CMK (cell line): Measurements from ENCODE around the gene NUDCD3.

Experiments used
- DNase-seq: peaks from one replicate; pipeline ENCODE4 v3.0.0-alpha.2; 2010; ENCODE audit warnings: low read depth

The NUDCD3 gene

DNA sequence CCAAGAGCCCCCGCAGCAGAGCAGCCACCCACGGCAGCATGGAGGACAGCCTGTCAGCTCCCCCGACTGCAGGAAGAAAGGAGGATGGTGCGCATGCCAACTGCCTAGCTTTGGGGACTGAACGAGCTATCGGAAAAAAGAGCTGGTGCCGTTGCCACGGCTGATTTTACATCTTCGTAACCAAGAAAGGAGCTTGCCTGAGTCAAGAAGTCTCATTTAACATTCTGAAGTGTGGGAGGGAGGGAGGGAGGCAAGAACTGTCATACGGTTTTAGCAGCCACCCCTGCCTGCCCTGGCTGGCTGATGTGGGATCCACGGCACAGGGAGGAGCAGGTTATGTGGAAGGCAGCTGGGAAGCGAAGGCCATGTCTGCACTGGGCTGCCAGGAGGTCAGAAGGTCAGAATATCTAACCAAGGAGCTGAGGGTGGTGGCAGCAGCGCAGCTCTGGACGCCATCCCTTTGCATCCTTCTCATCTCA is 90.4 kb downstream of the NUDCD3 start:
- no peak for DNase-seq

DNA sequence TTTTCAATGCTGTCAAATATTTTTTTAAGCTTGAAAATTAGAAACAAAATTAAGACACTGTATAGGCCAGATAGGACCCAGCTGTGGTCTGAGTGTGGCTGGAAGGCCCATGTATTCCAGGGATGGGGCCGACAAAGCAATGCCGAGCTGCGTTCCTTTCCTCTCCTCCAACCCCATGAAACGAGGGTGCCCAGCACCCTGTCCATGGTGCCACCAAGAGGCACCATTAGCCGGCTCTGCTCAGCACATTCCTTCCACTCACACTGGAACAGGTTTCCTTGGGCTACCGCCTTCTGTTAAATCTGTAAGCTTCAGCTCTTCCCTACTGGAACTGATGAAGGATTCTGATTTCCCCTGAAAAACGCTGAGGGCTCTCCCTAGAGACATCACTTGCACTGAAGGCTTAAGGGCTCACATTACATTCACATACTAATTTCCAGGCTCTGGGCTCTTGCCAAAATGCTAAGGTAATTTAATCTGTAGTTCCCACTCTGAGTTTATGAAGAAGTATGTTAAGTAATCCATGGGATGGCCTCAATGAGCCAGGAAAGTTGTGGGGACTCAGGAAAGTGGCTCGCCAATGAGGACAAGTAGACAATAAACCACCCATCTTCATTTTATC is 91.4 kb downstream of the NUDCD3 start:
- no peak for DNase-seq

DNA sequence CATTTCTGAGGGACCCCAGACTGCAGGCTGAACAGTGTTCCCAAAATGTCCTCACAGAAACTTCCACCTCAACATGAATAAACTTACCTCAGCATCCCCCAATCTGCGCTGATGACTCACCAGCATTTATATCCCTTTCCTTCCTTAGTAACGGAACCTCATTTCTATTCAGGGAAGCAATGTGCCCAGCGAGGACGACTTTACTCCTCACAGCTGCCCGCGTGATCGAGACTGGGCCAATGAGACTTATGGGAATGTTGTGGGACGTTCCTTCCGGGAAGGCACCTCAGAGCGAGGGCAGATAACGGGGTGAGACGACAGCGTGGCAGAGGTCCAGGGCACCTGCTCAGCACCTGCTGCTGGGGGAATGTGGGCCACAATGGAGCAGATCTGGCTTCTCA is 91.9 kb downstream of the NUDCD3 start:
- DNase-seq, result no peak

DNA sequence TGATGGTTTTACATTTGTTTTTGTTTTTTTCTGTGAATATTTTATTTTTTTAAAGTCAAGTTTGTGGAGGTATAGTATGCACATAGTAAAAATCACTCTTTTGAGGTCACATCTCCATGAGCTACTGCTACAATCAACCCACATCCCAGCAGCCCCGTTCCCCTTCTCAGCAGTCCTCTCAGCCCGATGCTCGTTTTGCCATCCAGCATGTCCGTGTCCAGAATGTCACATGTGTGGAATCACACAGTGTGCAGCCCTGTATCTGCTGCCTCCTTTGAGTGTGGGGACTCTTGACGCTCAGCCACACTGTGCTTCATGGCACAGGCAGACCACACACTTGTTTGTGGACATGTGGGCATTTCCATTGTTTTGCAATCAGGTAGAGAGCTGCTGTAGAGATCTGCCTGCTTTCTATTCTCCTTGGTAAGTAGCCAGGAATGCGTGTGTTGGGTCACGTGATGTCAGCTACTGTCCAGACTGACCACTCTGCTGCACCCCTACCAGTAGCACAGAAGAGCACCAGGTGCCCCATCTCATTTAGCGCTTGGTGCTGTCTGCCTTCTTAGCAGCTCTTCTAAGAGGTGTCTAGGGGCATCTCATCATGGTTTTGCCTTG is 93.4 kb downstream of the NUDCD3 start:
- no peak for DNase-seq

- DNase-seq, result no peak
These were observed 94.0 kb downstream of the NUDCD3 start for GRCh38 chr7:44396496-44396895.

DNA sequence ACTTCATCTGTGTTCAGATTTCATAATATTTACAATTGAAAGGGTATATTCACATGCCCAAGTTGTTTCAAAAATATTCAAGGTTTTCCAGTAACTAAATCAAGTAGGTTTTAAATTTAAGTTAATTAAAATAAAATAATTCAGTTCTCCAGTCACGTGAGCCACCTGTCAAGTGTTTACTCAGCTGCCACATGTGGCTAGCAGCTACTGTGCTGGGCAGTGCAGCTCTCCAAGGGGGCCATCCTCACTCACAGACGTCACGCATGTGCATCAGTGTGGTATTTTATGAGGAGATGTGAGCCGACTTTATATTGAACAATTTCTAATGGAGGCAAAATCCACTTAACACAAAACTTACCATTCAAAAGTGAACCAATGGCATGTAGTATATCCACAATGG is 95.4 kb downstream of the NUDCD3 start:
- no peak for DNase-seq

DNA sequence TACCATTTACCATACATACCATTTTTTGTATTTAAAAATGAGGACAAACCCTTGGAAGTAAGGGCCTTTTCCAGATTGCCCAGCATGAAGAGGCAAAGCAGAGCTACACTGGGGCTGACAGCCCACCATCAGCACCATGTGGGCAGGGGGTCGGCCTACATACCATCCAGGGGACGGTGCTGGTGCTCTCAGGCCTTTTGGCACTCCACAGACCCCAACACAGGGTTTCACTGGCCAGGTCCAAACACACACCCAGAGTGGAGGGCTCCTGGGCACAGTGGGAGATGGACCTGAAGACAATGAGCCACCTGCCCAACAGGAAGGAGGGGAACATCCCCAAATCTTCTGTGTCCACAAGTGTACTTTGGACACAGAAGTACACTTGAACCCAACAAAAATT is 95.8 kb downstream of the NUDCD3 start:
- no peak for DNase-seq

GRCh38 chr7:44394112-44394447 is 96.4 kb downstream of the NUDCD3 start:
- DNase-seq, result no peak

GRCh38 chr7:44393238-44394111 is 97.0 kb downstream of the NUDCD3 start:
- no peak for DNase-seq

DNA sequence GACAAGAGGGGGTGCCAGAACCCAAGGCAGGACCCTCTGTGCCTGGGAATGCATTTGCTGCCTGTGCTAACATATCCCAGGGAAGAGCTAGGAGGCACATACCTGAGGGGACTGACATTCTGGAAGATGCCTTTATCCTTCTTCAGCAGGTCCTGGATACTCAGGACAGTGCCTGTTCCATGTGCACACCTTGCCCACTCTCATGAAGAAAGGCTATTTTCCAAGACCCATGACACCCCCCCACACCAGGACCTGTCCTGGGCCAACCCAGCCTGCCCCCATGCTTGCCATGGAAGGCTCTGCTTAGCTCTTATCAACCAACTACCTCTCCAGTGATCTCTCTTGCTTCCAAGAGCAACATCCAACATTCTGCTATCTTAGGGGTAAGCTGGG is 97.8 kb downstream of the NUDCD3 start:
- DNase-seq, result no peak

- no peak for DNase-seq
These were observed 98.5 kb downstream of the NUDCD3 start for GRCh38 chr7:44391746-44392617.

DNA sequence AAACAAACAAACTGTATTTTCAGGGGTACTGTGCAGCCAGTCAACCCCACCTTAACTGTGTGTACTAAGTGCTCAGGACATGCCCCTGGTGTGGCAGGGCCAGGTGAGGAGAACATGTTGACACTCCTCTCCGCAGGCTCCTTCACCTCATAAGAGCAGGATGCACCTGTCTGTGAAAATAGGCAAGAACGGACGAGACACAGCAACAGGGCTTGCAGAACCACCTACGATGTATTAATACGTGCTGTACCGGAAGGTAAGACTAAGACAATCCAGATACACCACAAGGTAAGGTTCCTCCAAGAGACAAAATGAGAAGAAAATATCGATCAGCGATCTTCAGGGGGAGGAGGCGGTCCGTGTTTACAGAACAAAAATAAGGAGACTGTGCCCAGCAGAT is 99.3 kb downstream of the NUDCD3 start:
- no peak for DNase-seq

DNA sequence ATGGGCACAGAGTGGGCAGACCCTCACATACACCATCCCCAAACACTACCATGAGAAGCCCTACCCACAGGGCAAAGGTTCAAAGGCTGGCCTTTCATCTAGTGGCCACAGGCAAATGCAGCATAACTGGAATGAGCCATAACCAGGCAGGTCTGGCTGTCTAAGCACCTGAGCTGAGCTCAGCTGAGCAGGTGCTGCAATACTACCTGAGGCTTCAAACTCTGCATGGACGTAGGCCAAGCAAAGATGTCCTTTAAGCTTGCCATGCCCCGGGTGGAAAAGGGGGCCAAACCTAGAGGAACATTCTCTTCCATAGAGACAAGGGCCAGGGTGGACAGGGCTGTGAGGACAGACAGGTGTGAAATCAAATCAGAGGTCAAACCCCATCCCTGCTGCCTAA is 99.8 kb downstream of the NUDCD3 start:
- DNase-seq, result no peak

DNA sequence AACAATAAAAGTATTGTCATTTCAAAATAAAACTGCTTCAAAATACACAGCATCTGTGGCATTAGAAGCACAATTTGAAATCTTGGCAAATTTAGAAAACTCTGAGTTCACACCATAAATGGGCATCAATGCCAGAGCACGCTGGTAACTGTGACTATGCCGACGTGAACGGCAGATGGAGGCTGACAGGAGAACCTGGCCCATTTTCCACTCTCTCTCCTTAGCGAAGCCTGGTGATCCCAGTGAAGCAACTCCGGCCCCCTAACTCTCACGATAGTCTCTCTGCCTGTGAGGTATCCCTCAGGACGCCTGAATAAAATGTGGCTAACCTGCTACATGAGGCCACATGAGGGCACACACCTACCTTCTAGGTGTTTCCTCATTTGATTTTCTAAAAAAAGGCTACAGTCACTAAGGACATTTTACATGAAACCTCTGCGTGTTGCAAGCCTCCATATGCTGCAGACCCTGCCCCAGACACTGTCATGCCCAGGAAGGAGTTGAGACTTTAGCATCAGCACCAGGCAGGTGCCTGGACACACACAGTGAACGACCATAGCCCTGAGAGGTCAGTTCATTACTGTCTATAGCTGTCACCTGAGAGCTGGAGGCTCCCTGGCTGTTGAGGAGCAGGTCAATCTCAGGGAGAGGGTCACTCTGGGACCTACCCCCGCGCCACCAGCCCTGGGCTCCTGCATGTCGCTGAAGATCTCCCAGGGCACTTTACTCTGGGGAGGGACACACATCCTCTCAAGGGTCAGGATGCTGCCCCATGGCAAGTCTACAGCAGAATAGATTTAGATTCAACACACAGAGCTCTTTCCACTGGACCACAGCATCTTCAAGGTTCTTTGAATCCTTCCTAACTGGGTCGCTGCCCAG is 102.1 kb downstream of the NUDCD3 start:
- DNase-seq, result no peak

- DNase-seq, result no peak
These were observed 103.1 kb downstream of the NUDCD3 start for GRCh38 chr7:44387389-44387788.

DNA sequence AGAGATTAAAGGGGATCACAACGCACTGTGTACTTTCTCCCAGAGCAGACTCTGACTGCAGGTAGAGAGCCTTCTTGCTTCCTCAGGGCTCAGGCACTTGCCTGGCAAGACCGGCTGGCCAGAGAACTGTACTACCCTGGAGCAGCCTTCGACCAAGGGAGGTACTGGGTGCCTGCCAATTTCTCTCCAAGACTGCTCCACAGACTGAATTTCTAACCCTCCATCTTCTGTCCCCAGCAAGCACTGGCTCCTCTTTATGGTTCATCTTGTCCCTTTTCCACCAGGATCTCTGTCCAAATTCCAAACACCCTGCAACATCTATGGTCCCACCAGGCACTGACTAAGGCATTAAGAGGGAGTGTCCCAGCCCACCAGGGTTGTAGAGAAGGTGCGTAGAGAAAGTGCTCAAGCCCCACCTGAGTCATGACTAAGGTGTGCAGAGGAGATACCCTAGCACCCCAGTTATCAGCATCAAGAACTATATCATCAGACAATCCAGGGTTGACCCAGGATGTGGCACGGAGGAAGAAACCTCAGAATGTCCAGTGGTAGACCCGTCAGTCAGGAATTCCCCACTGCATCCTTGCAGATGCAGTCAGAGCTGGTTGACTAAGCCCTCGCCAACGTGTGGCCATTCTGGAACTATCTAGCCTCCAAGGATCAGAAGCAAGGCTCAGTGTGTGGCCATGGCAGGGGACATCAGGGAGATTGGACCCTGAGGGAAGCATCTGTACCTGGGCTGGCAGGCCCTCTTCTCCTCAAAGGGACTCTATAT is 104.1 kb downstream of the NUDCD3 start:
- DNase-seq, result no peak

GRCh38 chr7:44385434-44386138 is 104.9 kb downstream of the NUDCD3 start:
- no peak for DNase-seq

DNA sequence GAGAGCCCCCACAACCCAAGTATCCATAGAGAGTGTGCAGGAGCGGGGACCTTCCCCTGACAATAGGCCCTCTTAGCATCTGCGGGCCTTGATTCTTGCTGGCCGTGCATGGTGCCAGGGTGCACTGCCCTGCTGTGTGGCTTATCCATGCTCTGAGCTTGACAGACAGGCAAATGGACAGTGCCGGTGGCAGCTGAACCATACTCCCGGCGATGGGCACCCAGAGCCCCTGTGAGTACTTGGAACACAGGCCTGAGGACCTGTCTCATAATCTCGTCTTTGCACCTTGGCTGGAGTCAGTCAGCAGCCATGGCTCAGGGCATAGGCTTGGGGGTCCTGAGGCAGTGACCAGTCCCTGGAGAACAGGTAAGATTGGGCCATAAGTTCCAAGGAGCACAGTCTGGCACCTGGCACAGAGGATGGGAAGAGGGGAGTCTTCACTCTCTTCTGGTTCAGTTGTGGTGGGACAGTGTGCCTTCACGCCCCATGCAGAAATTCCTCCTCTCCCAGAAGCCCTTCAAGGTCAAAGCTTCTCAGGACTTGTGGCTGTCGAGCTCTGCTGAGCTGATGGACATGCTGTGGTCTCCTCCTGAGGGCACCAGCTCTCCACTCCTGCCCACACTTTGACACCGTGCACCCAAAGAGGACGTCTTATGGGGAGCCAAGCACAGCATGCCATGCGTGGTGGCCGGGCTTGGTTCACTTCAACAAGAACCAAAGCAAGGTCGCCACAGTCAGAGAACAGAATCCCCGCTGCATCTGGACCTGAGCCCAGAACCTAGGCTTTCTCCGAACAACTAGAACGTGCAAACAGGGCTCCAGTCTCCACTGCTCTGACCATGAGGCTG is 105.6 kb downstream of the NUDCD3 start:
- DNase-seq, result no peak

- DNase-seq, result no peak
These were observed 106.9 kb downstream of the NUDCD3 start for GRCh38 chr7:44383566-44383965.
